DOHH2 (cell line): Measurements from ENCODE around the gene PCDH17.

Experiments
- H3F3A ChIP-seq: fragments of 200-600 bp; sonication (generic), shearing (Covaris generic); 2 replicates; pipeline ENCODE4 v1.6.0; 2016; ENCODE audit warnings: antibody characterized with exemption, mild to moderate bottlenecking; ENCODE audit not compliant: control insufficient read depth, insufficient read depth
- H3K27ac ChIP-seq: fragments of 200-600 bp; sonication (generic); 2 replicates; pipeline ENCODE4 v1.5.1; 2014; ENCODE audit warnings: low read depth, mild to moderate bottlenecking, low read length, moderate library complexity
- H3K27me3 ChIP-seq: fragments of 200-600 bp; sonication (generic); 2 replicates; pipeline ENCODE4 v1.6.1; 2014; ENCODE audit warnings: mild to moderate bottlenecking, low read length, mixed read lengths; ENCODE audit not compliant: control insufficient read depth
- H3K36me3 ChIP-seq: fragments of 200-600 bp; sonication (generic); 2 replicates; pipeline ENCODE4 v1.6.1; 2014; ENCODE audit warnings: mild to moderate bottlenecking, low read length, moderate library complexity, mixed read lengths; ENCODE audit not compliant: control insufficient read depth
- H3K4me1 ChIP-seq: fragments of 200-600 bp; sonication (generic); 2 replicates; pipeline ENCODE4 v1.6.1; 2014; ENCODE audit warnings: mild to moderate bottlenecking, low read length, mixed read lengths; ENCODE audit not compliant: control insufficient read depth
- H3K4me2 ChIP-seq: fragments of 200-600 bp; sonication (generic); 2 replicates; pipeline ENCODE4 v1.6.0; 2014; ENCODE audit warnings: mild to moderate bottlenecking, low read length, moderate library complexity
- H3K4me3 ChIP-seq: fragments of 200-600 bp; sonication (generic); 2 replicates; pipeline ENCODE4 v1.5.1; 2014; ENCODE audit warnings: mild to moderate bottlenecking, low read length, mixed read lengths
- H3K79me2 ChIP-seq: fragments of 200-600 bp; sonication (generic); 2 replicates; pipeline ENCODE4 v1.6.1; 2014; ENCODE audit warnings: mild to moderate bottlenecking, low read length, mixed read lengths; ENCODE audit not compliant: control insufficient read depth
- H3K9me2 ChIP-seq: fragments of 200-600 bp; sonication (generic); replicated peaks from 2 replicates; pipeline ENCODE4 v1.6.1; 2014; ENCODE audit warnings: mild to moderate bottlenecking, low read length, mixed read lengths; ENCODE audit not compliant: control insufficient read depth
- H3K9me3 ChIP-seq: fragments of 200-600 bp; sonication (generic); 2 replicates; pipeline ENCODE4 v1.6.1; 2014; ENCODE audit warnings: antibody characterized with exemption, low read length, mixed read lengths; ENCODE audit not compliant: control insufficient read depth, insufficient read depth
- H4K20me1 ChIP-seq: fragments of 200-600 bp; sonication (generic); 2 replicates; pipeline ENCODE4 v1.6.0; 2014; ENCODE audit warnings: low read depth, mild to moderate bottlenecking, antibody characterized with exemption, low read length, moderate library complexity; ENCODE audit not compliant: control insufficient read depth, insufficient read depth
- EZH2phosphoT487 ChIP-seq: fragments of 200-600 bp; sonication (generic); IDR thresholded peaks from 2 replicates; pipeline ENCODE4 v1.6.1; 2017; ENCODE audit warnings: borderline replicate concordance, mild to moderate bottlenecking, antibody characterized with exemption, low read length, moderate library complexity, mixed read lengths
- TF ChIP-seq, protein P1 (sequence below): fragments of 200-600 bp; sonication (generic); IDR thresholded peaks from one replicate; pipeline ENCODE4 v1.5.1; 2014; ENCODE audit warnings: antibody characterized with exemption, mild to moderate bottlenecking, low read depth, low read length; ENCODE audit not compliant: poor library complexity, severe bottlenecking

Gene PCDH17

DNA sequence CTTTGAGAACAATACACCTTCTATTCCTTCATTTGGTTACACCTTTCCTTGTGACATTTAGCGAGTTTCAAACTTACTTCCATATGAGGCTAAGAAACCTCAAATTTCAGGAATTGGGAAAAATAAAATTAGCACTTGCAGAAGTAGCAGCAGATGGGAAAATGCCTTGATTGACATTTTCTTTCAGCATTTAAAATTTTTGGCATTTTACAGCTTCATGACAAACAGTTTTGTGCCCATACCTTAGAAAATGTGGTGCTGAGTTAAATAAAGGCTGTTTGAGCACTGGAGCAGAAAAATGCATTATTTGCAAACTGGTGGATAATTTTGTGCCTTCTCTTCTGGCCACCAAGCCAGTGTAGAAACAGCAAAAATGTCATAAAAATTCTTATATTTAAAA is 95.4 kb downstream of the PCDH17 start:
- Histone ChIP-seq H3K9me2 (no peaks in the 10 kb centered on the region), H3K27me3 (no peaks in the 10 kb centered on the region), H3K4me1 (no peaks in the 10 kb centered on the region), H3F3A (no peaks in the 10 kb centered on the region), H3K9me3 (no peaks in the 10 kb centered on the region), H3K79me2 (no peaks in the 10 kb centered on the region), H3K4me3 (no peak overlapping the region), H3K4me2 (no peak overlapping the region), H4K20me1 (no peaks in the 10 kb centered on the region), H3K27ac (no peak overlapping the region), H3K36me3 (no peaks in the 10 kb centered on the region)
- TF ChIP-seq EZH2phosphoT487, result no peak
- TF ChIP-seq, protein P1, sequence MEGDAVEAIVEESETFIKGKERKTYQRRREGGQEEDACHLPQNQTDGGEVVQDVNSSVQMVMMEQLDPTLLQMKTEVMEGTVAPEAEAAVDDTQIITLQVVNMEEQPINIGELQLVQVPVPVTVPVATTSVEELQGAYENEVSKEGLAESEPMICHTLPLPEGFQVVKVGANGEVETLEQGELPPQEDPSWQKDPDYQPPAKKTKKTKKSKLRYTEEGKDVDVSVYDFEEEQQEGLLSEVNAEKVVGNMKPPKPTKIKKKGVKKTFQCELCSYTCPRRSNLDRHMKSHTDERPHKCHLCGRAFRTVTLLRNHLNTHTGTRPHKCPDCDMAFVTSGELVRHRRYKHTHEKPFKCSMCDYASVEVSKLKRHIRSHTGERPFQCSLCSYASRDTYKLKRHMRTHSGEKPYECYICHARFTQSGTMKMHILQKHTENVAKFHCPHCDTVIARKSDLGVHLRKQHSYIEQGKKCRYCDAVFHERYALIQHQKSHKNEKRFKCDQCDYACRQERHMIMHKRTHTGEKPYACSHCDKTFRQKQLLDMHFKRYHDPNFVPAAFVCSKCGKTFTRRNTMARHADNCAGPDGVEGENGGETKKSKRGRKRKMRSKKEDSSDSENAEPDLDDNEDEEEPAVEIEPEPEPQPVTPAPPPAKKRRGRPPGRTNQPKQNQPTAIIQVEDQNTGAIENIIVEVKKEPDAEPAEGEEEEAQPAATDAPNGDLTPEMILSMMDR, result no peak

DNA sequence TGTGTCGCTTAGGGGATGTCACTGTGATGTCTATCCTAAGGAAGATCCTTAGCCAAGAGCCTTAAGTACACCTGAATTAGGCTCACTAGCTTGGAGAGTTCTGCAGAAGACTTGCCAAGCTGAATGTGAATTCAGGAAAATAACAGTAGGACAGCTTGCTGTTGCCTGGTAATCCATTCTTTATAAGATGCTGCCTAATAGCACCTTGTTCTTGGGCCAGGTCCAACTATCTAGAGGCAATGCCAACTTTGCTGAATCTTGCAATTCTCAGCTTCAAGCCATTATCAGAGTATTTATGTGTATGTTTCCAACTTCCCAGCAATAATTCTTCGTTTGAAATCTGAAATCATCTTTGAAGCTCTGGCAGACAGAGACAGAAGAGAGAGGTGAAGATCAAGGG is 102.8 kb downstream of the PCDH17 start:
- H3K79me2 ChIP-seq, result no peaks in the 10 kb centered on the region
- H3F3A ChIP-seq, result no peaks in the 10 kb centered on the region
- no peaks in the 10 kb centered on the region for H3K36me3 ChIP-seq
- H3K4me2 ChIP-seq, result no peak overlapping the region
- TF ChIP-seq, protein P1, result no peak
- TF ChIP-seq EZH2phosphoT487, result no peak
- H3K27ac ChIP-seq, result no peak overlapping the region
- no peaks in the 10 kb centered on the region for H3K4me1 ChIP-seq
- H3K9me3 ChIP-seq, result no peaks in the 10 kb centered on the region
- no peaks in the 10 kb centered on the region for H3K27me3 ChIP-seq
- no peaks in the 10 kb centered on the region for H3K9me2 ChIP-seq
- no peaks in the 10 kb centered on the region for H4K20me1 ChIP-seq
- no peak overlapping the region for H3K4me3 ChIP-seq

DNA sequence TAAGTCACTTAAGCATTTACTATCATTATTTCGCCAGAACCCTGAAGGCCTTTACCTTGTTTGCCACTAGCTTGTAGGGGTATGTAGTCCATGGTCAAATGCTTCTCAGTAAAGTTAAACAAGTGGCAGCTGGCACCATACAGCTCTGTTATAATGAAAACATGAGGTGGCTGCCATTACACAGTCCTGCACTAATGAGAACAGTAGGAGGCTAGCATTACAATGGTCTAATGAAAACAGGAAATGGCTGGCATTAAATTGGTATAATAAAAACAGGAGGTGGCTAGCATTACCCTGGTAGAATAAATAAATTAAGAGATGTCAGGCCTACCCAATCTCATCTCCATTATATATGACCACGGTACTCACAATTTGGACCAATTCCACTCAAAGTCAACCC is 107.5 kb downstream of the PCDH17 start:
- no peak overlapping the region for H3K4me3 ChIP-seq
- H3F3A ChIP-seq, result no peaks in the 10 kb centered on the region
- no peaks in the 10 kb centered on the region for H3K27me3 ChIP-seq
- no peak overlapping the region for H3K27ac ChIP-seq
- no peaks in the 10 kb centered on the region for H3K36me3 ChIP-seq
- no peaks in the 10 kb centered on the region for H3K9me2 ChIP-seq
- no peaks in the 10 kb centered on the region for H3K4me1 ChIP-seq
- H4K20me1 ChIP-seq, result no peaks in the 10 kb centered on the region
- TF ChIP-seq, protein P1, result no peak
- TF ChIP-seq EZH2phosphoT487, result no peak
- no peak overlapping the region for H3K4me2 ChIP-seq
- no peaks in the 10 kb centered on the region for H3K79me2 ChIP-seq
- H3K9me3 ChIP-seq, result no peaks in the 10 kb centered on the region
